Fibroblast of gingiva (primary cell): ENCODE results near the gene GRIK1.
A peak's percentile ranks its signal among the peaks of the same experiment; 100 is the strongest.

Experiments
- DNase-seq: peaks from one replicate; pipeline ENCODE4 v3.0.0-alpha.2; 2011; ENCODE audit warnings: low read depth

Gene GRIK1

GRCh38 chr21:29642551-29643245, 297.1 kb downstream of the GRIK1 start:
- no peak for DNase-seq

DNA sequence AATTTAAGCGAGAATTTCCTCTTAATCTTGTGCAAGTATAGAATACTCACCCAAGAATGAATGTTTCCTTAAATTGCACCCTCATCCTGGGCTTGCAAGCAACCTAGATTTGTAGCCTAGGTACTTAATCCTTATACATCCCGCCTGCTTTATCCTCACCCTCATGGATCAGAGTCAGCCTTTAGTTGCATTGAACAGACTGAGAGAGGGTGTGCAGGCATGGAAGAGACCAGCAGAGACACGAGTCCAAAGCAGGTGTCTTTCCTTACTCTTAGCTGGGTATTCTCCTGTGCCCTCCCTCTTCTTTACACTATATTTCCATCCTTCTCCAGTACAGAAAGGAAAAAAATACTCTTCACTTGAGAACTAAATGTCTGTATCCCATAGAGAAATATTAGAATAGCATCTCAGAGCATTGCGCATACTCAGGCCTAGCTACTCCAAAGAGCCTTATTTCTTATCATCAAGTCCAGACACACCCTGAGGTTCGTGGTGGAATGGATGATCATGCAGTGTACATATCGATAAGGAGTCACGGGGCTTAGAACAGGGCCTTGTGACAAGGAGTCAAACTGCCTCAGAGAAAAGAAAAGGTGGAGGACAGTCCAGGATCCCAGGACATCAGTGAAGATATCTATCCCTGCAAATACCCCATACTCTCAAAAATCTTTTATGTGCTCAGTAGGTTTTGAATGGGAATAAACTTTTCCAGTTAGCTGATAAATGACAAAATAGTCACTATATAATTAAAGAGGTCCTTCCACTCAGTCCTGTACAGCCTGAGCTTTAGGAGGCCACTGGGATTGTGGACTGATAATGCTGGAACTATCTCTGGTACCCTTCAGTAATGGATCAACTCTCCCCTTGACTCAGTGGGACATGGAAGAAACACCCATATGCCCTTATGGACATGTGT, 297.9 kb downstream of the GRIK1 start:
- no peak for DNase-seq

- DNase-seq, result no peak
Observed at GRCh38 chr21:29641001-29641634, 298.7 kb downstream of the GRIK1 start.

DNA sequence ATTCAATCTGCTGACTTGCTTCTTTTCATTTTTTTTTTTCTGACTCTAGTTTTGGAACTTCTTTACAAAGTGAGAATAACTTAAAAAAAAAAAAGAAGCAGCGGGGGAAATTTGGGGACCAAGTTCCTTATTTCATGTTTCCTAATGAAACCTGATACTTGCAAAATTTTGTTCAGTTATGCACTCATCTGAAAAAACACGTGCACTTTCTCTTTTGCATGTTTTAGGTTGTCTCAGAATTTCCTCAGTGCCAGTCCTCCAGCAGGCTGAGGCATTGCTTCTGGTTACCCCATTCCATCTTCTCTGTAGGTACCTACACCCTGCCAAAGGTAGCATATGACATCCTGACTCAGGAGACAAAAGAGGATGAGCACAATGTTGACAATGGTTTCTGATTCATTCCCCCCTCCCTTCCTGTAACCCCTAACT, 299.7 kb downstream of the GRIK1 start:
- DNase-seq, result no peak

DNA sequence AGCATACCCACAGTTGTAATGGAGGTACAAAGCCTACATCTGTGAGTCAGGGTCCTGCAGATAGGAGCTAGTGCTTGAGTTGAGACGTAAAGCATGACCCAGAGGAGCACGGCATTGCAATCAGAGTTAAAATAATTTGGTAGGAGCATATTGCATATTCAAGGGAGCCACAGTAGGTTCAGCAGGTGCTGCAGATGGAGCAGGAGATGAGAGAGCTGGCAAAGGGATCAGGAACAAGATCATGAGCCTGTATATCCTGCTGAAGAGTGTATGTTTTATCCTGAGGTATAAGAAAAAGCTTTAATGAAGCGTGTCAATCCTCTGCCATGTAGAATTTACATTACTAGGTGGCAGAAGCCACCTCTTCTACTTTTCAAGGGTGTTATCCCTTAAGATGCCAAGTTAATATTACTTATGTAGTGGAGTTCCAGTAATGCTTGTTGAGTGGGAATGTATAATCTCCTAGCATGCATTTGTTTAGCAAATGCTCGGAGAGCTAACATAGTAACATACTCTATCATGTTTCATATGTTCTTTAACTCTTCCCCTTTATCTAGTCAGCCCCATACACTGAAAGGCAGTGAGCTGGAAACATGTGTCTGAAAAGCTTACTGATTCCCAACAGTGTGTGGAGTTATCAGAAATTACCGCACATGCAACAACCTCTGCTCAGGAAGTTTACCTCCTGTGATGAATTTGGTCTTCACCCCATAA, 300.3 kb downstream of the GRIK1 start:
- DNase-seq, result no peak

DNA sequence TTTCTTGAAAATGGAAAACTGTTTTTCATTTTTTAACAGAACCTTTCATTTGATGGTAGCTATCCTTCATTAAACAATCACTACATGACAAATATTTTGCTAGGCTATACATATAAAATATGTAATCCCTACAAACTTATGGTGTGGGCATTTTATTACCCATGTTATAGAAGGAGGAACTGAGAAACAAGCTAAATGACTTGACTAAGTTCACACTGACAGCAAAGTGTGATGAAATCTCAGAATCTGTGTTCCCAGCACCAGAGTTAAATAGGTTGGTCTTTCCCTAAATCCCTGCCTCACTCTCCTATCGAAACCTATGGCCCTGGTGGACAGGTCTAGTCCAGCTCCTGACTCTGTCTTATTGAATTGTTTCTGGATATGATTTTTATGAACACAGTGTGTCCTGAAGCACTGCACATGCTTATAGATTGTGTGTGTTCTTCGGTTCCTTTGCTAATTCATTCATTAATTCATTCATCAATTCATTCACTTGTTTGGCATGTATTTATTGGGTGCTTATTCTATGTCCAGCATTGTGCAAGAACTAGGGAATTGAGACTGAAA, 301.0 kb downstream of the GRIK1 start:
- DNase-seq, result no peak

DNA sequence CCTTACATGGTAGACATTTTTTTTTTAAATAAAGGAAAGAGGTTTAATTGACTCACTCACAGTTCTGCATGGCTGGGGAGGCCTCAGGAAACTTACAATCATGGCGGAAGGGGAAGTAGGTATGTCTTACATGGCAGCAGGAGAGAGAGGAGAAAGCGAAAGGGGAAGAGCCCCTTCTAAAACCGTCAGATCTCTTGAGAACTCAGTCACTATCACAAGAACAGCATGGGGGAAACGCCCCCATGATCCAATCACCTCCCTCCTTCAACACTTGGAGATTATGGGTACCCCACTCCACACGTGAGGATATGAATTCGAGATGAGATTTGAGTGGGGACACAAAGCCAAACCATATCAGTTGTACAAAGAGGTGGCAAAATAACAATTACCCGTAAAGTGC, 301.7 kb downstream of the GRIK1 start:
- DNase-seq, result no peak

- no peak for DNase-seq
Observed at GRCh38 chr21:29637553-29637952, 302.2 kb downstream of the GRIK1 start.

- DNase-seq, result no peak
Observed at GRCh38 chr21:29637134-29637533, 302.7 kb downstream of the GRIK1 start.

DNA sequence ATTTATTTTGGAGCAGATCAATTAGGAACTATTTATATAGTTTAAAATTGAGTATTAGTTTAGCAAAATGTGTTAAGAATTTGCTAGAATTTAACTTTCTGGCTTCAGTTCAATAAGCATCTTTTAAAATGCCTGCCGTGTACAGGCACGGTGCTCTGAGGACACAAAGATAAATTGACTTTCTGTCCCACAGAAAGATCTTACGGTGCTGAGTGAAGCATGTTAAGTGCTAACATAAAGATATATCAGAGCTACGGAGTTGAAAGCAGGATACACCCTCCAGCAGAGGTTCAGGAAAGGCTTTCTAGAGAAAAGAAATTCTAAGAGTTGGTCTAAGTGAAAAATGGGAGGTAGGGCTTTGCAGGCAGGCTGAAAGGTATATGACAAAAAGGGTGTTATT, 305.4 kb downstream of the GRIK1 start:
- DNase-seq, result no peak

DNA sequence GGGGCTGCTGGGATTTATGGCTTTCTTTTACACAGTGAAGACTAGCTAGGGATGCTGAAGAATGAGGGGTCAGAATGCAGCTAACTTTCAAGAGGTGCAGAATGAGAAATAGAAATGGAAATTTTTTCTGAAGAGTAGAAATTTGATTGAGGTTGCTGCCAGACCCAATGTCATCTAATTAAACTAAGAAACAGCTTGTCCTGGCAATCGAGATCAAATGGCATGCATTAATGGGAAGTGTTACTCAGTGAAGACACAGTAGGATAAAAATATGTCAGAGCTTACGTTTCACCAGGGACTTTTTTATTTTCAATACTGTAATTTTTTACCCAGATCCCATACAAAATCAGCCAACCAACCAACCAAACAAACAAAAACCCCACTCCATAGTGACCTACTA, 306.0 kb downstream of the GRIK1 start:
- DNase-seq, result no peak

GRCh38 chr21:29630441-29630840, 309.4 kb downstream of the GRIK1 start:
- DNase-seq, result no peak

- DNase-seq, result peak; percentile 70
Observed at GRCh38 chr21:29627905-29628304, 311.9 kb downstream of the GRIK1 start.

- DNase-seq, result peak; percentile 78
Observed at GRCh38 chr21:29626801-29627470, 312.9 kb downstream of the GRIK1 start.

GRCh38 chr21:29625990-29626389, 313.8 kb downstream of the GRIK1 start:
- no peak for DNase-seq

DNA sequence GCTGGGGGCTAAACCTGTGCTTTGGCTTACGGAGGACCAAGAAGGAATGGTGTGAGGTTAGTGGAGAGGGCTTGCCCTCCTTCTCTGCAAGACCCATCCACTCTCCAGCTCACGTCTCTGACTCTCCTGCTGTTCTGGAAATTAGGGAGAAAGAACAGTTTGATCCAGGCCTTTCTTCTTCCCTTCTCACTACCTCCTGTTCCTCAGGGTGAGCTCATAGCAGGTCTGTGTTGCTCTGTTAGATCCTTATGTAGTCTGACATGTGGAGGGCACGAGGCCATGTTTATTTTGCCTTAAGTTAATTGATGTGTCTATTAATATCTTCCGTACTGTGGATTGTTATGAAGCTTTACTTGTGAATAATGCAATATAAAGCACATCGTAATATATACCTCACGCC, 315.0 kb downstream of the GRIK1 start:
- DNase-seq, result no peak

DNA sequence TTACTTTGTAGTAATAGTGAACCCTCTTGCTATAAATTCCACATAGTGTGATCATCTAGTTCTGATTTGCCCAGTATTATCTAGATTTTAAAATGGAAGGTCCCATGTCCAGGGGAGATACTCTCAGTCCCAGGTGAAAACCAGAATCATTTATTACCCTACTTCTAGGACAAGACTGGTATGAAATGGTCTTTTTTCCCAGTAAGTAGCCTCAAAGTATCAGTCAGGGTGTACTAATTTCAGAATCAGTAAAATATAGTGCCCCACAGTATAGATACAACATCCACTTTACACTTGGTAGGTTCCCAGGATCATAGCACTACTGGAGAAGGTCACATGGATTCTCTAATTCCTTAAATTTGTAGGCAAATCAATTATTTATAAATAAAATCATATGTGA, 318.3 kb downstream of the GRIK1 start:
- DNase-seq, result no peak

- peak; percentile 6 for DNase-seq
Observed at GRCh38 chr21:29616209-29616751, 323.5 kb downstream of the GRIK1 start.

DNA sequence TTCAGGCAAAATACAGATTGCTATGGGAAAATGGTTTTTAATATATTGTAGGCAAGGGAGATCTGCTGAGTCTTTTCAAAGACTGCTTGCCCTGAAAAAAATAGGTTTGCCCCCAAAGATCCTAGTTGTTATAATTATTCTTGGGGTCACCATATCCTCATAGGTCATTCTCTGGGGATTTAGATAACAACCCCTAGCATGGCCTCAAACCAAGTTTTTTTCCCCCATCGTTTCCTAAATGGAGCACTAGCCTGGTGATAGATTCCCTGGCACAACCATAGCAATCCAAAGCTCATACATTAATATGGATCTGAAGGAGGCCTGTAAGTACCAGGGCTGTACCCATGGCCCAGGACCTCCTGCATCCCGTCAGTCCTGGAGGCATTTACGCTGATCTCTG, 325.9 kb downstream of the GRIK1 start:
- no peak for DNase-seq

DNA sequence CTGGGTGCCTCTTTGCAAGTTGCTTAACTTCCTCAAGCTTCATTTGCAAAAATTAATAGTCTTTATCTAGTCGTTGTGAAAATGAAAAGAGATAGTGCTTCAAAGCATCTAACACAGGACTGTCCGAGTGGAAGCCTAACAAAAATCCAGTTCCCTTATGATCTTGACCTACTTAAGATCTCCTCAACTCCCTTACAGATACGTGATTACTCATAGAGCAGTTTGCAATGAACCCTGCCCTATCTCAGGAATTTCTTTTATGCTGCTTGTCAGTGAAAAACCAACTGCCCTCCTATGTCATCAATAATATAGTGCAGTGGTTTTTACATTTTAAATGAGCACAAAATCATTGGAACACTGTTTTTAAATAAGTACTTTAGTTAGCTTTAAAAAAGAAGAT, 326.8 kb downstream of the GRIK1 start:
- no peak for DNase-seq

DNA sequence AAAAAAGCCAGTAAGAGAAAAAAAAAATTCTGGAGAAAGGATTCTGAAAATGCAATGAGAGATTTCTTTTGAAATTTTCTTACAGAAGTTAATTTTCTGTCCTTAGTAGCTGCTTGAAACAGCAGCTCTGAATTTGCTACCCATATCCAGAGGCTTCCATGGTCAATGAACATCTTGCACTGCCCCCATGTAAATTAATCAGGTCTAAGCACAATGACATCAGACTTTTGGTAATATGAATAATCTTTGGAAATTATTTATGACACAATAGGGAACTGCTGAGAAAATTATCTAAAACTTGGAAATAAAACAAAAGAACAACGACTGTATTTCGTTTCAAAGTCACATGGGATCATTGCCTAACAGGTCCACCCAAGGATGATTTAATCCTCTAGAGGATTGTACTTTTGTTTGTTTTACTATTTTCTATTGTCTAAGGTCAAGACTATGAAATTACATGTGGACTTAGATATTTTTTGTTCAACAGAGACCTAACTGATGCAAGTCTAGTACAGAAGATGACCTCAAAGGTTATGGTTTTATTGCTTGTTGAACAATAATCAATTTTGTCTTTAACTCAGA, 328.9 kb downstream of the GRIK1 start:
- peak; percentile 80 for DNase-seq
